Neural crest cell (in vitro differentiated cells): ENCODE data around the gene TRIM52. TPM values are rescaled to one million over a fixed set of nuclear protein-coding genes. Genes with fewer than 3 reads are reported as not detected.

Source experiments
- DNase-seq: peaks from one replicate; pipeline ENCODE4 v3.0.0; 2021; ENCODE audit warnings: low read depth, mixed read lengths, low spot score
- H3K27ac Mint-ChIP-seq: one replicate; pipeline ENCODE4 v1.8.0; 2021; ENCODE audit warnings: mild to moderate bottlenecking, mixed read lengths; ENCODE audit not compliant: unreplicated experiment
- H3K27me3 Mint-ChIP-seq: 2 replicates; pipeline ENCODE4 v1.8.0; 2021; ENCODE audit warnings: low read depth, mild to moderate bottlenecking, mixed read lengths
- H3K36me3 Mint-ChIP-seq: 2 replicates; pipeline ENCODE4 v1.8.0; 2021; ENCODE audit warnings: low read depth, mild to moderate bottlenecking, mixed read lengths
- H3K4me1 Mint-ChIP-seq: 2 replicates; pipeline ENCODE4 v1.8.0; 2021; ENCODE audit warnings: mixed read lengths
- H3K4me3 Mint-ChIP-seq: one replicate; pipeline ENCODE4 v1.8.0; 2021; ENCODE audit warnings: mild to moderate bottlenecking, mixed read lengths
- H3K9me3 Mint-ChIP-seq: 2 replicates; pipeline ENCODE4 v1.8.0; 2021; ENCODE audit warnings: mixed read lengths
- CTCF ChIP-seq: fragments of 200-600 bp; sonication (generic); conservative IDR thresholded peaks from 2 replicates; pipeline ENCODE4 v1.5.0; 2021; ENCODE audit warnings: antibody characterized with exemption, mild to moderate bottlenecking
- total RNA-seq: library from RNA; stranded (reverse); gene quantifications from 2 replicates; pipeline ENCODE4 v1.2.1, GENCODE V29; 2021

The TRIM52 gene
- total RNA-seq, 1 donor from 2014 or later: 9.0 TPM

GRCh38 chr5:181239062-181239663, 21.8 kb downstream of the TRIM52 start:
- no peak for TF ChIP-seq CTCF
- DNase-seq: no peak
- Mint-ChIP-seq H3K27me3 (peaks cover 18% of the 10 kb centered on the region), H3K27ac (peak overlapping the region; percentile 14), H3K9me3 (no peaks in the 10 kb centered on the region), H3K4me3 (peak overlapping the region; percentile 84), H3K36me3 (peaks cover 54% of the 10 kb centered on the region), H3K4me1 (peaks cover 40% of the 10 kb centered on the region)

- Mint-ChIP-seq H3K4me1 (peaks cover 34% of the 10 kb centered on the region), H3K4me3 (peak overlapping the region; percentile 84), H3K9me3 (no peaks in the 10 kb centered on the region), H3K27ac (no peak overlapping the region), H3K36me3 (peaks cover 52% of the 10 kb centered on the region), H3K27me3 (peaks cover 22% of the 10 kb centered on the region)
- no peak for TF ChIP-seq CTCF
- no peak for DNase-seq
These were observed 23.1 kb downstream of the TRIM52 start for GRCh38 chr5:181237729-181238385.

GRCh38 chr5:181236954-181237641, 23.8 kb downstream of the TRIM52 start:
- peaks cover 27% of the 10 kb centered on the region for H3K4me1 Mint-ChIP-seq
- H3K4me3 Mint-ChIP-seq: peak overlapping the region; percentile 84
- no peak overlapping the region for H3K27ac Mint-ChIP-seq
- no peak for TF ChIP-seq CTCF
- H3K9me3 Mint-ChIP-seq: no peaks in the 10 kb centered on the region
- H3K36me3 Mint-ChIP-seq: peaks cover 49% of the 10 kb centered on the region
- peaks cover 25% of the 10 kb centered on the region for H3K27me3 Mint-ChIP-seq
- no peak for DNase-seq

- Mint-ChIP-seq H3K9me3 (no peaks in the 10 kb centered on the region), H3K27ac (no peak overlapping the region), H3K27me3 (peaks cover 26% of the 10 kb centered on the region), H3K36me3 (peaks cover 44% of the 10 kb centered on the region), H3K4me3 (peak overlapping the region; percentile 84), H3K4me1 (peaks cover 21% of the 10 kb centered on the region)
- no peak for TF ChIP-seq CTCF
- DNase-seq: no peak
These were observed 24.5 kb downstream of the TRIM52 start for GRCh38 chr5:181236471-181236870.

- H3K4me3 Mint-ChIP-seq: peak overlapping the region; percentile 84
- no peak overlapping the region for H3K27ac Mint-ChIP-seq
- peaks cover 42% of the 10 kb centered on the region for H3K36me3 Mint-ChIP-seq
- no peak for DNase-seq
- H3K27me3 Mint-ChIP-seq: peaks cover 26% of the 10 kb centered on the region
- H3K4me1 Mint-ChIP-seq: peaks cover 18% of the 10 kb centered on the region
- no peak for TF ChIP-seq CTCF
- no peaks in the 10 kb centered on the region for H3K9me3 Mint-ChIP-seq
These were observed 25.1 kb downstream of the TRIM52 start for GRCh38 chr5:181235689-181236366.
